ENCODE data around the gene RIPK3.

The RIPK3 gene

GRCh38 chr14:24325041-24325530 is 14.7 kb downstream of the RIPK3 start:
- TF ChIP-seq GATA3 (IDR thresholded peaks at IDR 0.05; ENCODE audit: low read depth, low read length) (no peak), GATA2 (IDR thresholded peaks at IDR 0.05; ENCODE audit: low read depth, low read length) (no peak)

DNA sequence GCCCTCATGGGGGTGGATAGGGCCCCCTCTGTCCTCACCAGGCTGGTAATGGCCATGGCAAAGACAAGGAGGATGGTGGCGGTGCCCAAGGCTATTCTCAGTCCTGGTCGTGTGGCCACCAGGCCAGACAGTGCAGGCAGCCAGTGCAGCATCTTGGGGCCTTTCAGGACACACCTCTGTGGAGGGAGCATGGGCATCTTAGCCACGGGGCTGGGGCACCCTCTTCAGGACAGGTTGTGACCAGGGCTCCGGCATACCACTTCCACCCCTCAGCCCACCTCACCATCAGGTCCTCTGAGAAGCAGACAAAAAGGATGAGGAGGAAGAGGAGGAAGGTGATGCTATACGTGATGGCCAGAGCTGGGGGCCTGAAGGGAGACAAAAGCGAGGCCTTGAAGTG is 15.8 kb downstream of the RIPK3 start:
- TF ChIP-seq GATA2 (IDR thresholded peaks at IDR 0.05; ENCODE audit: low read depth, low read length) (no peak), GATA3 (IDR thresholded peaks at IDR 0.05; ENCODE audit: low read depth, low read length) (no peak)

DNA sequence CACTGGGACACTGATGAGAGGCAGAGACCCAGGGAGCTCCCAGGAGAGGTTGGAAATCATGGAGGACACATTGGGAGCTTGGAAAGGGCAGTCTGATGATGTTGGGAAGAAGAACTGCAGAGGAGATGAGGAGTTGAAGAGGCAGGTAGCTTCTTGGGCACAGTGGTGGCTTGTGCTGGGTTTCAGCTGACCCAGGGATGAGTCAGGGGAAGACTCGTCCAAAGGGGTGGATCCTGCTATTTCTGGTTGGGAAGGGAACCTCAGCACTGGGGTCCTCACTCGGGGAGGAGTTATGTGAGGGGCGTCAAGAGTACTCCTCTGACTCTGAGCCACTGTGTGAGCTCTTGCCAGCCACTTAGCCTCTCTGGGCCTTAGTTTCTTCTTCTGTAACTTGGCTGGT is 16.4 kb downstream of the RIPK3 start:
- TF ChIP-seq GATA2 (IDR thresholded peaks at IDR 0.05; ENCODE audit: low read depth, low read length) (no peak), GATA3 (IDR thresholded peaks at IDR 0.05; ENCODE audit: low read depth, low read length) (no peak)

DNA sequence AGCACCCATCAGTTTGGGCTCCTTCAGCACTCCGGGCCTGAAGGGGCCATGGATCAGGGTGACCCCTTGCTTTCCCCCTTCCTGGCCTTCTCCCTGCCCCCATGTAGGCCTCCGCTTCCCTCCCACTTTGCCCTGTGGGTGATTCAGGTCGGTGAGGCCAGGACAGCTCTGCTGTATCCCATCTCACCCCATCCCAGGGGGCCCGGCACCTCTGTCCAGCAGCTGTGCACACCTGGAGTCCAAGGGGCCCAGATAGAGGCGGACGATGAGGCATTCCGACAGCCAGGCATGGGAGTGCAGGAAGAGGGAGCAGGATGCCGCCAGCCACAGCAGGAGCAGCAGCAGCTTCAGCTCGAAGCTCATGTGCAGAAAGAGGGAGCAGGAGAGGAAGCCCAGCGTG is 17.1 kb downstream of the RIPK3 start:
- TF ChIP-seq GATA2 (IDR thresholded peaks at IDR 0.05; ENCODE audit: low read depth, low read length): no peak
- no peak for TF ChIP-seq GATA3 (IDR thresholded peaks at IDR 0.05; ENCODE audit: low read depth, low read length)

DNA sequence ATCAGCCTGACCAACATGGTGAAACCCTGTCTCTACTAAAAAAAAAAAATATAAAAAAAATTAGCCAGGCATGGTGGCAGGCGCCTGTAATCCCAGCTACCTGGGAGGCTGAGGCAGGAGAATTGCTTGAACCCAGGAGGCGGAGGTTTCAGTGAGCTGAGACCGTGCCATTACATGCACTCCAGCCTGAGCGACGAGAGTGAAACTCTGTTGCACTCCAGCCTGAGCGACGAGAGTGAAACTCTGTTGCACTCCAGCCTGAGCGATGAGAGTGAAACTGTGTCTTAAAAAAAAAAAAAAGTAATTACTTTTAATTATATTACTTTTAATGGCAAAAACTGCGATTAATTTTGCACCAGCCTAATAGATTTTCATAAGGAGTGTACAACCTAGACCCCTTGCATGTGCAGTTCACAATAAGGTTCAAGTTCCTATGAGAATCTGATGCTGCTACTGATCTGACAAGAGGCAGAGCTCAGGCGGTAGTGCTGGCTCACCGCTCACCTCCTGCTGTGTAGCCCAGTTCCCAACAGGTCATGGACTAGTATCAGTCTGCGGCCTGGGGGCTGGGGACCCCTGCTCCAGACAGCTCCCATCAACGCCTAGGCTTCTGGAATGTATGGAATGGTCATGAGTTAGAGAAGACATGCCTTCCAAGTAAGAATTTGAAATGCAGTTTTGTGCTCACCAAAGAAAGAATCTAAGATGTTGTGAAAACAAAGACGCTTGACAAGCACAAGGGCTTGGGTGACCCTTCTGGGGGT is 18.4 kb downstream of the RIPK3 start:
- TF ChIP-seq GATA2 (IDR thresholded peaks at IDR 0.05; ENCODE audit: low read depth, low read length) (no peak), GATA3 (IDR thresholded peaks at IDR 0.05; ENCODE audit: low read depth, low read length) (no peak)

- TF ChIP-seq GATA2 (IDR thresholded peaks at IDR 0.05; ENCODE audit: low read depth, low read length) (no peak), GATA3 (IDR thresholded peaks at IDR 0.05; ENCODE audit: low read depth, low read length) (no peak)
Observed at GRCh38 chr14:24317141-24317928, 22.5 kb downstream of the RIPK3 start.

DNA sequence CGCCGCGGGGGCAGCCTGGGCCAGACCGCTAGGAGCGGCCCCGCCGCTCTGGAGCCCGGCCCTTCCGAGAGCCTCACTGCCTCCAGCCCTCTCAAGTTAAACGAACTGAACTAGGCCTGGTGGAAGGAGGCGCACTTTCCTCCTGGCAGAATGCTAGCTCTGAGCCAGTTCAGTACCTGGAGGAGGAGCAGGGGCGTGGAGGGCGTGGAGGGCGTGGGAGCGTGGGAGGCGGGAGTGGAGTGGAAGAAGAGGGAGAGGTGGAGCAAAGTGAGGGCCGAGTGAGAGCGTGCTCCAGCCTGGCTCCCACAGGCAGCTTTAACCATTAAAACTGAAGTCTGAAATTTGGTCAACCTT is 23.2 kb downstream of the RIPK3 start:
- TF ChIP-seq GATA3 (IDR thresholded peaks at IDR 0.05; ENCODE audit: low read depth, low read length) (no peak), GATA2 (IDR thresholded peaks at IDR 0.05; ENCODE audit: low read depth, low read length) (no peak)

GRCh38 chr14:24315807-24316596 is 23.8 kb downstream of the RIPK3 start:
- TF ChIP-seq GATA2 (IDR thresholded peaks at IDR 0.05; ENCODE audit: low read depth, low read length) (no peak), GATA3 (IDR thresholded peaks at IDR 0.05; ENCODE audit: low read depth, low read length) (no peak)

- TF ChIP-seq GATA2 (IDR thresholded peaks at IDR 0.05; ENCODE audit: low read depth, low read length) (no peak), GATA3 (IDR thresholded peaks at IDR 0.05; ENCODE audit: low read depth, low read length) (no peak)
Observed at GRCh38 chr14:24315243-24315806, 24.5 kb downstream of the RIPK3 start.

DNA sequence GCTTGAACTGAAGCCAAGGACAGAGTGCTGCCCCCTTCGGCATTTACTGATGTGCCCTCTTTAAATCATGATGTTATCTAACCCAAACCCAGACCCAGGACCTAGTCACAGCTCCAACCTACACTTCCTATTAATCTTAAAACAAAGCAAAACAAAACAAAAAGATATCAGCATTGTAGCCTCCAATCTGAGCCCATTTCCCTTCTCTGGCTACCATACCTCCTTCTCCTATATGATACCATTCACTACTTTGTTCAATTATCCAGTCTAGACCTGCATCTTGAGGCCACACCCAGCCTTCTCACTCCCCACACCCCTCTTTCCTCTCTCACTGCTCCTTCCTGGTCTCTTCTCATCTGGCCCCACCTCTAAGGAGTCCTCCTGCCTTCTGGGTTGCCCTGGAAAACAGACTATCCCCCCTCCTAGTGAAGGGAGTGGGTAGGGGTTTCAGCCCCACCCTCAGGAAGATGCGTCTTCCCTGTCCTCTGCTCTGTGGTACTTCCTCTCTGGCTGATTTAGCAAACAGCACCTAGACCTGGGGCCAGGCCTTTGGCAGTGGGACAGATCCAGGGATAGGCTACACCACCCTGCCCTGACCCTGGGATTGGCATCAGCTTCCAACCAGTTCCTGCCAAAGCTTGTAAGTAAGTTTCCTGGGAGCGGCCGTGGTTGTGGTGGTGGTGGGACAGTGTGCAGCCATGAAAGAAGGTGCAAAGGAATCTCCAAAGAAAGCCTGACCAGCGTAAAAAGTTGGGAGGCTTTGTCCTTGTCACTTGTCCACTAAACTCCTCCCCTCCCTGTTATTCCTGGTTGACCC is 25.2 kb downstream of the RIPK3 start:
- no peak for TF ChIP-seq GATA3 (IDR thresholded peaks at IDR 0.05; ENCODE audit: low read depth, low read length)
- no peak for TF ChIP-seq GATA2 (IDR thresholded peaks at IDR 0.05; ENCODE audit: low read depth, low read length)

GRCh38 chr14:24313913-24314312 is 25.9 kb downstream of the RIPK3 start:
- TF ChIP-seq GATA3 (IDR thresholded peaks at IDR 0.05; ENCODE audit: low read depth, low read length) (no peak), GATA2 (IDR thresholded peaks at IDR 0.05; ENCODE audit: low read depth, low read length) (no peak)

GRCh38 chr14:24312736-24313507 is 26.9 kb downstream of the RIPK3 start:
- TF ChIP-seq GATA3 (IDR thresholded peaks at IDR 0.05; ENCODE audit: low read depth, low read length): no peak
- no peak for TF ChIP-seq GATA2 (IDR thresholded peaks at IDR 0.05; ENCODE audit: low read depth, low read length)

Measured in SH-SY5Y (cell line).